WTC11 (cell line): ENCODE results near the gene ANXA8L1.
"Not testable (repeated sequence)": the region's sequence is repeated elsewhere in the genome, so short reads cannot be mapped to it uniquely, and the experiment has no call there.

Experiments
- CTCF ChIP-seq: fragments of 200-600 bp; IDR thresholded peaks from 2 replicates; pipeline ENCODE4 v1.8.0; 2022; ENCODE audit warnings: antibody characterized with exemption
- ESRRA ChIP-seq: sonication (generic); formaldehyde crosslinking; IDR thresholded peaks from 2 replicates; pipeline ENCODE4 v1.8.1; 2022; ENCODE audit warnings: mild to moderate bottlenecking, missing genetic modification reagents, borderline replicate concordance
- PRRX2 ChIP-seq: fragments of 250-450 bp; sonication (Bioruptor Pico); IDR thresholded peaks from 2 replicates; pipeline ENCODE4 v1.8.0; 2021; ENCODE audit warnings: mild to moderate bottlenecking
- TEAD1 ChIP-seq: sonication (generic); formaldehyde crosslinking; IDR thresholded peaks from 2 replicates; pipeline ENCODE4 v1.8.0; 2022; ENCODE audit warnings: mild to moderate bottlenecking, missing genetic modification reagents
- ZNF263 ChIP-seq: sonication (generic); formaldehyde crosslinking; IDR thresholded peaks from 2 replicates; pipeline ENCODE4 v1.8.1; 2022; ENCODE audit warnings: low read depth, mild to moderate bottlenecking, moderate library complexity, missing genetic modification reagents

GRCh38 chr10:46387309-46387902 lies 11.8 kb downstream of the ANXA8L1 start:
- not testable (repeated sequence) for TF ChIP-seq CTCF; ESRRA (CRISPR knock-in tag); PRRX2 (CRISPR knock-in tag); ZNF263 (CRISPR knock-in tag); TEAD1 (CRISPR knock-in tag)
